SU-DHL-6 (cell line): ENCODE results near the gene SYK.

ENCODE experiments used
- EZH2phosphoT487 ChIP-seq: fragments of 200-600 bp; sonication (generic), shearing (Covaris generic); conservative IDR thresholded peaks from 2 replicates; pipeline ENCODE4 v1.6.1; 2018; ENCODE audit warnings: mild to moderate bottlenecking, antibody characterized with exemption, low read length, moderate library complexity, mixed read lengths
- TF ChIP-seq, protein P1 (sequence below): fragments of 200-600 bp; sonication (generic); IDR thresholded peaks from one replicate; pipeline ENCODE4 v1.5.1; 2017; ENCODE audit warnings: antibody characterized with exemption, mild to moderate bottlenecking, low read length, moderate library complexity; ENCODE audit not compliant: insufficient read depth, poor library complexity, severe bottlenecking

DNA sequence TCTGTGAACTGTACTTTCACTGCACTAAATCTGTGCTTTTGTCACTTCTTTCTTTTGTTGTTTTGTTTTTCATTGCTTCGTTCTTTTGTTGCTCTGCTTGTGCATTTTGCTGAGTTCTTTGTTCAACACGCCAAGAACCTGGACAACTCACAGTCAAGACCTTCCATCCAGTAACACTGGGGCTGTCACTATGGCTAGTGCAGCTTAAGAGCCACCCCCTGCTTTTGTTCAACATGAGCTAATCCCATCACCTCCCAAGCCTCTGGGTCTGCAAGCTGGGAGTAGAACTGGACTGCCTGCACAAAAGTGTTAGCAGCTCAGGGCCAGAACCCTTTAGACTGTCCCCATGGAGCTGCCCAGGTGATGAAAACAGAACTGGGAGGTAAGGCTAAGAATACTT, 143.7 kb downstream of the SYK start:
- TF ChIP-seq, protein P1, sequence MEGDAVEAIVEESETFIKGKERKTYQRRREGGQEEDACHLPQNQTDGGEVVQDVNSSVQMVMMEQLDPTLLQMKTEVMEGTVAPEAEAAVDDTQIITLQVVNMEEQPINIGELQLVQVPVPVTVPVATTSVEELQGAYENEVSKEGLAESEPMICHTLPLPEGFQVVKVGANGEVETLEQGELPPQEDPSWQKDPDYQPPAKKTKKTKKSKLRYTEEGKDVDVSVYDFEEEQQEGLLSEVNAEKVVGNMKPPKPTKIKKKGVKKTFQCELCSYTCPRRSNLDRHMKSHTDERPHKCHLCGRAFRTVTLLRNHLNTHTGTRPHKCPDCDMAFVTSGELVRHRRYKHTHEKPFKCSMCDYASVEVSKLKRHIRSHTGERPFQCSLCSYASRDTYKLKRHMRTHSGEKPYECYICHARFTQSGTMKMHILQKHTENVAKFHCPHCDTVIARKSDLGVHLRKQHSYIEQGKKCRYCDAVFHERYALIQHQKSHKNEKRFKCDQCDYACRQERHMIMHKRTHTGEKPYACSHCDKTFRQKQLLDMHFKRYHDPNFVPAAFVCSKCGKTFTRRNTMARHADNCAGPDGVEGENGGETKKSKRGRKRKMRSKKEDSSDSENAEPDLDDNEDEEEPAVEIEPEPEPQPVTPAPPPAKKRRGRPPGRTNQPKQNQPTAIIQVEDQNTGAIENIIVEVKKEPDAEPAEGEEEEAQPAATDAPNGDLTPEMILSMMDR, result no peak
- TF ChIP-seq EZH2phosphoT487, result no peak
